Adrenal gland (tissue), 12 donors: ENCODE data around the gene RASGEF1C. TPM values are rescaled to one million over a fixed set of nuclear protein-coding genes. Genes with fewer than 3 reads are reported as not detected.

Experiments
- DNase-seq, 7 donors: peaks; one replicate each; pipeline ENCODE4 v3.0.0-alpha.2; 2019 to 2020
- H3K27ac ChIP-seq, 5 donors: fragments of 200-600 bp; sonication (generic) in 4 of 5; 1 replicate in 3 of 5; 2 replicates in 2 of 5; pipeline versions ENCODE4 v1.5.1 to v1.8.0; 2016 to 2020; ENCODE audit warnings: mild to moderate bottlenecking in 1 of 5
- H3K27me3 ChIP-seq: fragments of 200-600 bp; 2 replicates; pipeline ENCODE4 v1.8.0; 2021
- H3K36me3 ChIP-seq, 2 donors: fragments of 200-600 bp; replicated peaks in 1 of 2; 1 replicate in 1 of 2; 2 replicates in 1 of 2; pipeline versions ENCODE4 v1.5.1 to v1.8.0; 2018 to 2022
- H3K4me1 ChIP-seq, 2 donors: fragments of 200-600 bp; replicated peaks in 1 of 2; 1 replicate in 1 of 2; 2 replicates in 1 of 2; pipeline versions ENCODE4 v1.5.1 to v1.8.0; 2018 to 2021
- H3K4me3 ChIP-seq, 4 donors: fragments of 200-600 bp; sonication (generic) in 3 of 4; one replicate each; pipeline ENCODE4 v1.5.1; 2016 to 2018
- H3K9me3 ChIP-seq, 3 donors: fragments of 200-600 bp; sonication (generic) in 1 of 3; replicated peaks in 1 of 3; 1 replicate in 2 of 3; 2 replicates in 1 of 3; pipeline versions ENCODE4 v1.5.1 to v1.8.0; 2016 to 2021
- POLR2A ChIP-seq, 2 donors: fragments of 450-650 bp; IDR thresholded peaks; one replicate each; pipeline ENCODE4 v1.6.1; 2017; ENCODE audit warnings: antibody characterized with exemption in 2 of 2, mild to moderate bottlenecking in 2 of 2, moderate library complexity in 1 of 2
- WGBS, 4 donors: extraction: QIAGEN DNeasy Blood & Tissue Kit in 2 of 4; methylation state at CpG; one replicate each; pipeline versions ENCODE4 v1.1.5 to v1.1.7; 2013 to 2017; 5-methylcytosine and 5-hydroxymethylcytosine counted together
- intact Hi-C, 2 donors: fragments of 100-400 bp; cut with DNase I; formaldehyde crosslinking; loops; one replicate each; pipeline versions ENCODE4 v1.14.1 to v1.15.0; 2022 to 2023
- polyA plus RNA-seq, 3 donors: library from polyadenylated mRNA; stranded (reverse); fragments of 200-250 nt in 2 of 3; fragments of 350-450 nt in 1 of 3; fragmentation: Illumina TruSeq in 1 of 3; extraction: RNeasy Lipid Tissue Mini Kit (QIAGEN cat#74804) in 1 of 3; gene quantifications; one replicate each; pipeline ENCODE4 v1.2.3, GENCODE V29; 2013 to 2014
- total RNA-seq, 9 donors: library from RNA; depleted of rRNA in 4 of 9; stranded (reverse); fragments of >200 nt in 4 of 9; fragments of 120-200 nt in 1 of 9; fragmentation: NEBNext Ultra II Directional in 1 of 9; extraction: Animal tissue kit (Norgen Biotek cat#: 25700) in 1 of 9; gene quantifications; one replicate each; pipeline versions ENCODE4 v1.1.0 to v1.2.4, GENCODE V29; 2013 to 2023
- TF ChIP-seq, protein P1 (sequence below), 6 experiments: fragments of 450-650 bp in 4 of 6; fragments of 200-600 bp in 2 of 6; sonication (generic) in 1 of 6; IDR thresholded peaks; 1 replicate in 5 of 6; 2 replicates in 1 of 6; pipeline versions ENCODE4 v1.5.1 to v1.8.0; 2016 to 2021; ENCODE audit warnings: antibody characterized with exemption in 6 of 6, mild to moderate bottlenecking in 2 of 6, moderate library complexity in 1 of 6
- donor health status: healthy with polysubstance abuse.
- donor health status: Bipolar disorder and iron deficiency.
- donor health status: DM: yes; HTN: yes; CAD: no.
- donor health status: DM: no; HTN: no; CAD: no.
- donor health status: DM: no; HTN: no; CAD: no.
- donor health status: DM: yes; HTN: yes; CAD: no.

Gene RASGEF1C
- total and polyA plus RNA-seq, 12 donors, result 0.15 to 1.9 (median 0.74) TPM; not detected in 6

GRCh38 chr5:180217797-180218196, 8.8 kb upstream of the RASGEF1C start:
- Histone ChIP-seq H3K27ac (no peak overlapping the region), H3K4me1 (no peaks in the 10 kb centered on the region), H3K36me3 (no peaks in the 10 kb centered on the region), H3K27me3 (no peaks in the 10 kb centered on the region), H3K9me3 (peaks cover 0 to 25% (median 0%) of the 10 kb centered on the region in 3 donors), H3K4me3 (no peak overlapping the region)
- DNase-seq, result no peak
- intact Hi-C loops, result no loop called here
- WGBS, 4 donors, result 91 to 95% (median 92%) methylated on average over 5 of the region's 5 CpGs
- no peak for TF ChIP-seq POLR2A (IDR thresholded peaks at IDR 0.05)
- TF ChIP-seq, protein P1, sequence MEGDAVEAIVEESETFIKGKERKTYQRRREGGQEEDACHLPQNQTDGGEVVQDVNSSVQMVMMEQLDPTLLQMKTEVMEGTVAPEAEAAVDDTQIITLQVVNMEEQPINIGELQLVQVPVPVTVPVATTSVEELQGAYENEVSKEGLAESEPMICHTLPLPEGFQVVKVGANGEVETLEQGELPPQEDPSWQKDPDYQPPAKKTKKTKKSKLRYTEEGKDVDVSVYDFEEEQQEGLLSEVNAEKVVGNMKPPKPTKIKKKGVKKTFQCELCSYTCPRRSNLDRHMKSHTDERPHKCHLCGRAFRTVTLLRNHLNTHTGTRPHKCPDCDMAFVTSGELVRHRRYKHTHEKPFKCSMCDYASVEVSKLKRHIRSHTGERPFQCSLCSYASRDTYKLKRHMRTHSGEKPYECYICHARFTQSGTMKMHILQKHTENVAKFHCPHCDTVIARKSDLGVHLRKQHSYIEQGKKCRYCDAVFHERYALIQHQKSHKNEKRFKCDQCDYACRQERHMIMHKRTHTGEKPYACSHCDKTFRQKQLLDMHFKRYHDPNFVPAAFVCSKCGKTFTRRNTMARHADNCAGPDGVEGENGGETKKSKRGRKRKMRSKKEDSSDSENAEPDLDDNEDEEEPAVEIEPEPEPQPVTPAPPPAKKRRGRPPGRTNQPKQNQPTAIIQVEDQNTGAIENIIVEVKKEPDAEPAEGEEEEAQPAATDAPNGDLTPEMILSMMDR (IDR thresholded peaks at IDR 0.05), result no peak

GRCh38 chr5:180216646-180217171, 7.7 kb upstream of the RASGEF1C start:
- Histone ChIP-seq H3K9me3 (peaks cover 0 to 25% (median 0%) of the 10 kb centered on the region in 3 donors), H3K4me1 (no peaks in the 10 kb centered on the region), H3K4me3 (no peak overlapping the region), H3K27ac (no peak overlapping the region), H3K36me3 (no peaks in the 10 kb centered on the region), H3K27me3 (no peaks in the 10 kb centered on the region)
- peak in 1 of 7 donors; percentile 42 for DNase-seq
- WGBS, 4 donors, result 92 to 95% (median 93%) methylated on average over 13 to 15 of the region's 15 CpGs
- TF ChIP-seq, protein P1 (IDR thresholded peaks at IDR 0.05), result no peak
- no peak for TF ChIP-seq POLR2A (IDR thresholded peaks at IDR 0.05)
- intact Hi-C loops, result no loop called here

GRCh38 chr5:180215783-180216630, 7.0 kb upstream of the RASGEF1C start:
- no peaks in the 10 kb centered on the region for H3K36me3 ChIP-seq
- peaks cover 0 to 25% (median 0%) of the 10 kb centered on the region in 3 donors for H3K9me3 ChIP-seq
- DNase-seq, result peak in 1 of 7 donors; percentile 46

More at GRCh38 chr5:180215783-180216630, 7.0 kb upstream of the RASGEF1C start:
- intact Hi-C loops, result no loop called here
- TF ChIP-seq, protein P1 (IDR thresholded peaks at IDR 0.05), result no peak
- TF ChIP-seq POLR2A (IDR thresholded peaks at IDR 0.05), result no peak
- no peaks in the 10 kb centered on the region for H3K27me3 ChIP-seq
- H3K4me1 ChIP-seq, result no peaks in the 10 kb centered on the region
- WGBS, 4 donors, result 87 to 91% (median 87%) methylated on average over 11 to 34 of the region's 34 CpGs
- no peak overlapping the region for H3K27ac ChIP-seq
- H3K4me3 ChIP-seq, result no peak overlapping the region
